Measurements from ENCODE around the gene STING1. TPM values are rescaled to one million over a fixed set of nuclear protein-coding genes. Genes with fewer than 3 reads are reported as not detected.

STING1 gene
- total RNA-seq: 58.9 and 67.6 TPM in 2 replicates

GRCh38 chr5:139482050-139482889, at the start of gene STING1:
TSS of gene STING1 (minus strand) at chr5:139482758. CDS start at chr5:139481704, 1,054 bp downstream.

DNA sequence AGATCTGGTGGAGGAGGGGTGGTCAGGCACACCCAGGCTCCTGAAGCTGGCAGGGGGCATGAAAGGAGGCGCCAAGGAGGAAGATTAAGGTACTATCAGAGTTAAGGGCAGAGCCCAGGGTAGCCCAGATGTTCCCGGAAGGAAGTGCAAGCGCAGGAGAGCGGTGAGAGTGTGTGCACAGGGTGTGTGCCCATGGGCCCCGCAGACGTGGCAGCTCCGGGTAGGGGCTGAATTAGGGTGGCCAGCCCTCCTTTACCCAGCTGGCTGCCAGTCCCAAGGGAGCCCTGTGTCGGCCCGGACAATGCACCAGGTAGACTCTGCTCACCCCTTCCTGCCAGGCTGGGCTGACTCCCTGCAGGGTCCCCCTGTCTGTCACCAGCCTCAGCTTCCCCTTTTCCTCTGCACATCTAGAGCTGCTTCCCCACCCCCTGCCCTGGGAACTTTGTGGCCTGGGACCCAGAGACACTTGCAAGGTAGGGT, 11.7 kb downstream of the STING1 start, which contains the start of gene SMIM33:
Gene SMIM33 (plus strand): TSS at position 184 of the 480 bp plus-strand sequence. CDS start 118 bp downstream, at position 302.

GRCh38 chr5:139462586-139463276, 19.8 kb downstream of the STING1 start, which contains the start of gene ECSCR:
TSS of gene ECSCR (minus strand) at chr5:139462743. CDS start at chr5:139462670, 73 bp downstream.

GRCh38 chr5:139439013-139439903, 43.3 kb downstream of the STING1 start, which contains the start of gene DNAJC18:
TSS of gene DNAJC18 (minus strand) at chr5:139439525. CDS start at chr5:139439445, 80 bp downstream.

Other genes with a start within 250 kb of the STING1 start
- 196 and 339 TPM in 2 replicates for gene MATR3, start 189.0 kb downstream of the STING1 start, total RNA-seq
- 47.8 and 77.2 TPM in 2 replicates for gene PAIP2, start 140.9 kb downstream of the STING1 start, total RNA-seq
- 0.50 TPM in 1 of 2 replicates, not detected in the other for gene SLC23A1, start 99.5 kb downstream of the STING1 start, total RNA-seq
- gene MZB1, start 92.8 kb downstream of the STING1 start, total RNA-seq: not detected in 2 replicates
- 1.2 and 2.6 TPM in 2 replicates for gene PROB1, start 87.7 kb downstream of the STING1 start, total RNA-seq
- gene SPATA24, start 78.7 kb downstream of the STING1 start, total RNA-seq: 2.5 and 10.9 TPM in 2 replicates
- gene DNAJC18, start 43.2 kb downstream of the STING1 start, total RNA-seq: 10.9 and 12.4 TPM in 2 replicates
- gene ECSCR, start 20.0 kb downstream of the STING1 start, total RNA-seq: 0.33 and 1.2 TPM in 2 replicates
- not detected in 2 replicates for gene SMIM33, start 11.8 kb downstream of the STING1 start, total RNA-seq
- gene UBE2D2, start 78.6 kb upstream of the STING1 start, total RNA-seq: 50.0 and 61.2 TPM in 2 replicates
- 57.9 and 140 TPM in 2 replicates for gene CXXC5, start 165.6 kb upstream of the STING1 start, total RNA-seq